Left hindlimb (tissue), 1 donor: ENCODE measurements around the gene BTBD2.

Source experiments
- DNase-seq: peaks from one replicate; pipeline ENCODE4 v3.0.0-alpha.2; 2018

Gene BTBD2

GRCh38 chr19:1981253-1981652, 34.3 kb downstream of the BTBD2 start:
- peak; percentile 16 for DNase-seq

GRCh38 chr19:1980809-1981181, 34.7 kb downstream of the BTBD2 start:
- DNase-seq: peak; percentile 21

- DNase-seq: peak; percentile 29
Observed at GRCh38 chr19:1980091-1980808, 35.3 kb downstream of the BTBD2 start.

GRCh38 chr19:1979642-1980041, 35.9 kb downstream of the BTBD2 start:
- no peak for DNase-seq

- DNase-seq: peak; percentile 17
Observed at GRCh38 chr19:1979017-1979416, 36.5 kb downstream of the BTBD2 start.

GRCh38 chr19:1978346-1978894, 37.1 kb downstream of the BTBD2 start:
- no peak for DNase-seq

GRCh38 chr19:1977120-1977519, 38.4 kb downstream of the BTBD2 start:
- no peak for DNase-seq

GRCh38 chr19:1975162-1975480, 40.4 kb downstream of the BTBD2 start:
- DNase-seq: no peak

GRCh38 chr19:1974381-1975161, 40.9 kb downstream of the BTBD2 start:
- DNase-seq: no peak

- DNase-seq: no peak
Observed at GRCh38 chr19:1970806-1971502, 44.6 kb downstream of the BTBD2 start.

- DNase-seq: no peak
Observed at GRCh38 chr19:1970003-1970805, 45.3 kb downstream of the BTBD2 start.

GRCh38 chr19:1969176-1970002, 46.1 kb downstream of the BTBD2 start:
- DNase-seq: no peak

GRCh38 chr19:1968279-1969175, 47.0 kb downstream of the BTBD2 start:
- no peak for DNase-seq

GRCh38 chr19:1967087-1967608, 48.4 kb downstream of the BTBD2 start:
- DNase-seq: no peak

- no peak for DNase-seq
Observed at GRCh38 chr19:1962674-1963073, 52.8 kb downstream of the BTBD2 start.

- DNase-seq: no peak
Observed at GRCh38 chr19:1961000-1961883, 54.3 kb downstream of the BTBD2 start.

- no peak for DNase-seq
Observed at GRCh38 chr19:1959928-1960589, 55.5 kb downstream of the BTBD2 start.

- no peak for DNase-seq
Observed at GRCh38 chr19:1957562-1958248, 57.8 kb downstream of the BTBD2 start.
